GM12891 (cell line): Measurements from ENCODE around the gene CNTN4.

ENCODE experiments used
- POLR2A ChIP-seq: IDR thresholded peaks from 2 replicates; pipeline ENCODE4 v1.6.1; 2011; ENCODE audit warnings: low read depth, low read length, control low read depth
- POLR2AphosphoS5 ChIP-seq: IDR thresholded peaks from 2 replicates; pipeline ENCODE4 v1.6.1; 2011; ENCODE audit warnings: low read depth, low read length, control low read depth
- TAF1 ChIP-seq: IDR thresholded peaks from 2 replicates; pipeline ENCODE4 v1.6.1; 2011; ENCODE audit warnings: low read depth, low read length, control low read depth

DNA sequence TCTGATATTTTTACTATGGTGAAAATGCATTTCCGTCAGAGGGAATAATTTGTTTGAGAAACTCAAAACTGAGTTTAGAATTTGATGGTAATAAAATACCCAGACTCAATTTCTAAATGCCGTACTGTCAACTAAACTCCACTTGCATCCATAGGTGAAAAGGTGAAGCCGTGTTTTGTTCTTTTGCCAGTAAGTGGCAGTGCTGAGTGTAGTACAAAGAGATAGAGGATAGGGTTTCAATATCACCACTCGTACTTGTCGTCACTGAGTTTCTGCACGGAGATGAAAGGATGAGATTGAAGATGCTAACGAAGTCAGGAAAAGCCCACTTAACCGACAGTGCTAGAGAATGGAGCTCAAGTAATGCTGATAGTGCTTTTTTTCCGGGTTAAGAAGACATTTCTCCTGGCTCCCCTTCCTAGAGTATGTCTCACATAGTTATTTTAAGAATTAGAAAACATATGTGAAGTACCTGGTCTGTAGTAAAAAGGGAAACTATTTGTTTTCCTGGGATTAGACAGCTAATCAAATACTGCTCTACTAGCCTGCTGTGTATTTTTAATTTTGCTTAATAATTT is 666.4 kb downstream of the CNTN4 start:
- TF ChIP-seq POLR2A (no peak), TAF1 (no peak), POLR2AphosphoS5 (no peak)
